Loucy (cell line): ENCODE data around the gene FLVCR1.

ENCODE experiments used
- H2AFZ ChIP-seq: fragments of 200-600 bp; sonication (generic); 2 replicates; pipeline ENCODE4 v1.6.0; 2016; ENCODE audit warnings: antibody characterized with exemption, mild to moderate bottlenecking, low read length, moderate library complexity
- H3F3A ChIP-seq: fragments of 200-600 bp; 2 replicates; pipeline ENCODE4 v1.6.0; 2016; ENCODE audit warnings: antibody characterized with exemption, low read depth, mild to moderate bottlenecking
- H3K27me3 ChIP-seq: fragments of 200-600 bp; sonication (generic); 2 replicates; pipeline ENCODE4 v1.6.1; 2014; ENCODE audit warnings: low read length, mild to moderate bottlenecking; ENCODE audit not compliant: insufficient read depth, poor library complexity, severe bottlenecking
- H3K36me3 ChIP-seq: fragments of 200-600 bp; sonication (generic); 2 replicates; pipeline ENCODE4 v1.6.1; 2016; ENCODE audit warnings: low read length; ENCODE audit not compliant: insufficient read depth
- H3K4me1 ChIP-seq: fragments of 200-600 bp; sonication (generic); 2 replicates; pipeline ENCODE4 v1.5.1; 2014; ENCODE audit warnings: low read length, mild to moderate bottlenecking; ENCODE audit not compliant: insufficient read depth, poor library complexity, severe bottlenecking
- H3K4me2 ChIP-seq: fragments of 200-600 bp; sonication (generic); 2 replicates; pipeline ENCODE4 v1.6.0; 2014; ENCODE audit warnings: antibody characterized with exemption, low read length, low read depth, mild to moderate bottlenecking; ENCODE audit not compliant: poor library complexity, severe bottlenecking
- H3K4me3 ChIP-seq: fragments of 200-600 bp; sonication (generic); 2 replicates; pipeline ENCODE4 v1.5.1; 2014; ENCODE audit warnings: low read length, mild to moderate bottlenecking, mixed read lengths; ENCODE audit not compliant: poor library complexity, severe bottlenecking
- H3K79me2 ChIP-seq: fragments of 200-600 bp; sonication (generic); 2 replicates; pipeline ENCODE4 v1.6.1; 2014; ENCODE audit warnings: low read length; ENCODE audit not compliant: insufficient read depth
- H3K9ac ChIP-seq: fragments of 200-600 bp; sonication (generic); 2 replicates; pipeline ENCODE4 v1.6.0; 2014; ENCODE audit warnings: mild to moderate bottlenecking, low read depth, low read length, moderate library complexity; ENCODE audit not compliant: poor library complexity, severe bottlenecking
- H3K9me2 ChIP-seq: fragments of 200-600 bp; sonication (generic); replicated peaks from 2 replicates; pipeline ENCODE4 v1.6.1; 2016; ENCODE audit warnings: low read depth, low read length, mixed read lengths
- H3K9me3 ChIP-seq: fragments of 200-600 bp; sonication (generic); 2 replicates; pipeline ENCODE4 v1.6.1; 2014; ENCODE audit warnings: mild to moderate bottlenecking, antibody characterized with exemption, low read length, low read depth; ENCODE audit not compliant: insufficient read depth
- H4K20me1 ChIP-seq: fragments of 200-600 bp; sonication (generic); 2 replicates; pipeline ENCODE4 v1.6.0; 2014; ENCODE audit warnings: antibody characterized with exemption, low read length, mild to moderate bottlenecking; ENCODE audit not compliant: insufficient read depth, poor library complexity, severe bottlenecking
- EZH2phosphoT487 ChIP-seq: fragments of 200-600 bp; IDR thresholded peaks from 2 replicates; pipeline ENCODE4 v1.6.1; 2018; ENCODE audit warnings: antibody characterized with exemption, mild to moderate bottlenecking, moderate library complexity, borderline replicate concordance
- TF ChIP-seq, protein P1 (sequence below): fragments of 200-600 bp; sonication (generic); conservative IDR thresholded peaks from 2 replicates; pipeline ENCODE4 v1.5.1; 2014; ENCODE audit warnings: mild to moderate bottlenecking, antibody characterized with exemption, low read length

Gene FLVCR1

GRCh38 chr1:212917858-212918257 is 59.8 kb downstream of the FLVCR1 start:
- H3K9ac ChIP-seq = no peak overlapping the region
- no peaks in the 10 kb centered on the region for H3K9me3 ChIP-seq
- no peak overlapping the region for H3K4me3 ChIP-seq
- no peak overlapping the region for H3K4me2 ChIP-seq
- no peaks in the 10 kb centered on the region for H4K20me1 ChIP-seq
- no peak for TF ChIP-seq EZH2phosphoT487
- TF ChIP-seq, protein P1, sequence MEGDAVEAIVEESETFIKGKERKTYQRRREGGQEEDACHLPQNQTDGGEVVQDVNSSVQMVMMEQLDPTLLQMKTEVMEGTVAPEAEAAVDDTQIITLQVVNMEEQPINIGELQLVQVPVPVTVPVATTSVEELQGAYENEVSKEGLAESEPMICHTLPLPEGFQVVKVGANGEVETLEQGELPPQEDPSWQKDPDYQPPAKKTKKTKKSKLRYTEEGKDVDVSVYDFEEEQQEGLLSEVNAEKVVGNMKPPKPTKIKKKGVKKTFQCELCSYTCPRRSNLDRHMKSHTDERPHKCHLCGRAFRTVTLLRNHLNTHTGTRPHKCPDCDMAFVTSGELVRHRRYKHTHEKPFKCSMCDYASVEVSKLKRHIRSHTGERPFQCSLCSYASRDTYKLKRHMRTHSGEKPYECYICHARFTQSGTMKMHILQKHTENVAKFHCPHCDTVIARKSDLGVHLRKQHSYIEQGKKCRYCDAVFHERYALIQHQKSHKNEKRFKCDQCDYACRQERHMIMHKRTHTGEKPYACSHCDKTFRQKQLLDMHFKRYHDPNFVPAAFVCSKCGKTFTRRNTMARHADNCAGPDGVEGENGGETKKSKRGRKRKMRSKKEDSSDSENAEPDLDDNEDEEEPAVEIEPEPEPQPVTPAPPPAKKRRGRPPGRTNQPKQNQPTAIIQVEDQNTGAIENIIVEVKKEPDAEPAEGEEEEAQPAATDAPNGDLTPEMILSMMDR = no peak
- H3K79me2 ChIP-seq = no peaks in the 10 kb centered on the region
- no peaks in the 10 kb centered on the region for H3K27me3 ChIP-seq
- no peaks in the 10 kb centered on the region for H3K9me2 ChIP-seq
- peaks cover 17% of the 10 kb centered on the region for H3K4me1 ChIP-seq
- no peaks in the 10 kb centered on the region for H3K36me3 ChIP-seq
- no peaks in the 10 kb centered on the region for H3F3A ChIP-seq
- H2AFZ ChIP-seq = no peak overlapping the region

DNA sequence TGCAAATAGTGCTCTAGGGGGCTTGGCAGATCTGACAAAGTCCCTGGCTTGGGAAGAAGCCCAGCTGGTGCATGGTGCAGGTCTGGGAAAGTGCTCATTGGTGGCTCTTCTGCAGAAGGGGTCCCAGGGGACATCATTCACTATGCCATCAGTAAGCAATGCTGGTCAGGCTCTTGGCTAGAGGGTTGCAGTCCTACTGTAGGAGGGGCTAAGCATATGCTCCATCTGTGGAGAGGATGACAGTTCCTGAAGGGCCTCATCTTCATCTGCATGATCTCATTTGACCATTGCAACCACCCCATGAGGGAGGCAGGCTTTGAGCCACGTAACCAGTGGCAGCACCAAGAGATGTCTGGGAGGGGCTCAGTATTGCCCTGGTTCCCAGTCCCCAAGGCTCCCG is 60.7 kb downstream of the FLVCR1 start:
- Histone ChIP-seq H3K4me1 (peaks cover 17% of the 10 kb centered on the region), H3K4me2 (no peak overlapping the region), H3F3A (no peaks in the 10 kb centered on the region), H3K9me2 (no peaks in the 10 kb centered on the region), H2AFZ (no peak overlapping the region), H3K79me2 (no peaks in the 10 kb centered on the region), H3K4me3 (no peak overlapping the region), H3K9ac (no peak overlapping the region), H3K27me3 (no peaks in the 10 kb centered on the region), H3K9me3 (no peaks in the 10 kb centered on the region), H4K20me1 (no peaks in the 10 kb centered on the region), H3K36me3 (no peaks in the 10 kb centered on the region)
- TF ChIP-seq, protein P1 = no peak
- TF ChIP-seq EZH2phosphoT487 = no peak

DNA sequence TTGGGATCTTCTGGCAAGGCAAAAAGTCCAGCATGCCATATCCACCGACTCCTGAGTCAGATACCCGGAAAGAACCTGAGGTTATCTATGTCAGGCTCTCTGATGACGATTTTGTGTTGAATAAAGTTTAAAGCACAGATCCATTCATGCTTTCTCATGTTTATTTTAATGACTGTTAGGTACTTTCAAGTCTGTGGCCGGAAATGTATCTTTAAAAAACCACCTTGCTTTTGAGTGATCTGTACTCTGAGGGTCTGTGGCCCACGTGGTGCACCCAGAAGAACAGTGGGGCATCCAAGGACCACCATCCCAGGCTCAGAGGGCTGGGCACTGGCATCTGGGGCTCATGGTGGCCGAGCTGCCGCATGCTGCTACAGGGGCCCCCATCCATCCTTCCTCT is 62.2 kb downstream of the FLVCR1 start:
- H3F3A ChIP-seq = no peaks in the 10 kb centered on the region
- peak overlapping the region; percentile 44 for H3K4me3 ChIP-seq
- no peak for TF ChIP-seq EZH2phosphoT487
- TF ChIP-seq, protein P1 = no peak
- H3K9me2 ChIP-seq = no peaks in the 10 kb centered on the region
- H3K79me2 ChIP-seq = no peaks in the 10 kb centered on the region
- no peaks in the 10 kb centered on the region for H3K9me3 ChIP-seq
- H3K4me2 ChIP-seq = peak overlapping the region; percentile 66
- H3K9ac ChIP-seq = no peak overlapping the region
- H3K4me1 ChIP-seq = peaks cover 17% of the 10 kb centered on the region
- no peak overlapping the region for H2AFZ ChIP-seq
- no peaks in the 10 kb centered on the region for H3K36me3 ChIP-seq
- no peaks in the 10 kb centered on the region for H3K27me3 ChIP-seq
- H4K20me1 ChIP-seq = no peaks in the 10 kb centered on the region
